Activated CD4-positive, CD25-positive, alpha-beta regulatory T cell treated with anti-CD3 and anti-CD28 coated beads, Interleukin-2, amount 50 U/mL, for 72 hours (primary cell): ENCODE results near the gene CDC42SE2.
A peak's percentile ranks its signal among the peaks of the same experiment; 100 is the strongest.
"Not testable (repeated sequence)": the region's sequence is repeated elsewhere in the genome, so short reads cannot be mapped to it uniquely, and the experiment has no call there.

Source experiments
- DNase-seq: peaks from one replicate; pipeline ENCODE4 v3.0.0; 2021

Gene CDC42SE2

GRCh38 chr5:131396015-131396414, 132.2 kb downstream of the CDC42SE2 start:
- no peak for DNase-seq

GRCh38 chr5:131396630-131397273, 132.9 kb downstream of the CDC42SE2 start:
- DNase-seq, result no peak

GRCh38 chr5:131399007-131399406, 135.2 kb downstream of the CDC42SE2 start:
- DNase-seq, result not testable (repeated sequence)

GRCh38 chr5:131400585-131400984, 136.7 kb downstream of the CDC42SE2 start:
- DNase-seq, result no peak

GRCh38 chr5:131405674-131406073, 141.8 kb downstream of the CDC42SE2 start:
- no peak for DNase-seq

- DNase-seq, result no peak
Measured at GRCh38 chr5:131406076-131406475, 142.2 kb downstream of the CDC42SE2 start.

GRCh38 chr5:131406975-131407638, 143.3 kb downstream of the CDC42SE2 start:
- no peak for DNase-seq

GRCh38 chr5:131413605-131414559, 150.0 kb downstream of the CDC42SE2 start:
- no peak for DNase-seq

- DNase-seq, result no peak
Measured at GRCh38 chr5:131416729-131417128, 152.9 kb downstream of the CDC42SE2 start.

GRCh38 chr5:131417240-131417869, 153.5 kb downstream of the CDC42SE2 start:
- DNase-seq, result peak; percentile 81

GRCh38 chr5:131418846-131419245, 155.0 kb downstream of the CDC42SE2 start:
- DNase-seq, result no peak

- no peak for DNase-seq
Measured at GRCh38 chr5:131419877-131420276, 156.0 kb downstream of the CDC42SE2 start.

GRCh38 chr5:131423056-131423455, 159.2 kb downstream of the CDC42SE2 start:
- no peak for DNase-seq

GRCh38 chr5:131426011-131426410, 162.2 kb downstream of the CDC42SE2 start:
- no peak for DNase-seq

GRCh38 chr5:131430794-131431193, 166.9 kb downstream of the CDC42SE2 start:
- DNase-seq, result no peak

GRCh38 chr5:131431794-131432193, 167.9 kb downstream of the CDC42SE2 start:
- no peak for DNase-seq

GRCh38 chr5:131433109-131433508, 169.3 kb downstream of the CDC42SE2 start:
- no peak for DNase-seq

GRCh38 chr5:131436081-131436480, 172.2 kb downstream of the CDC42SE2 start:
- no peak for DNase-seq

GRCh38 chr5:131441184-131441583, 177.3 kb downstream of the CDC42SE2 start:
- no peak for DNase-seq
